Measurements from ENCODE around the gene FKBP8. TPM values are rescaled to one million over a fixed set of nuclear protein-coding genes. Genes with fewer than 3 reads are reported as not detected.

Gene FKBP8
- total RNA-seq, 1 donor from 2014 or later: 250 TPM

DNA sequence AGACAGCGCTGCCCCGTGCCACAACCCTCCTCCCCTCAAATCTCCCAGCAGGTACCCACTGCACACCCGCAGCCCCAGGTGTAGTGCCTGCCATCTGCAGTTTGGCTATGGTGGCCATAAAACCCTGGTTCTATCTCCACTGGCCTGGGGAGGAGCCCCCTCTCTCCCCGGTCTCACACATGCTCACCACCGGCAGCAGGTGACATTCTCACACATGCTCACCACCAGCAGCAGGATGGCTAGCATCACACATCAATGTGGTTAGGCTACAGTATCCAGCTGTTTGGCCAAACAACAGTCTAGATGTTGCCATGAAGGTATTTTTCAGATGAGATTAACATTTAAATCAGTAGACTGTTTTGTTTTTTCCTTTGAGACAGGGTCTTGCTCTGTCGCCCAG, 52.6 kb downstream of the FKBP8 start:
- TF ChIP-seq, protein P1, sequence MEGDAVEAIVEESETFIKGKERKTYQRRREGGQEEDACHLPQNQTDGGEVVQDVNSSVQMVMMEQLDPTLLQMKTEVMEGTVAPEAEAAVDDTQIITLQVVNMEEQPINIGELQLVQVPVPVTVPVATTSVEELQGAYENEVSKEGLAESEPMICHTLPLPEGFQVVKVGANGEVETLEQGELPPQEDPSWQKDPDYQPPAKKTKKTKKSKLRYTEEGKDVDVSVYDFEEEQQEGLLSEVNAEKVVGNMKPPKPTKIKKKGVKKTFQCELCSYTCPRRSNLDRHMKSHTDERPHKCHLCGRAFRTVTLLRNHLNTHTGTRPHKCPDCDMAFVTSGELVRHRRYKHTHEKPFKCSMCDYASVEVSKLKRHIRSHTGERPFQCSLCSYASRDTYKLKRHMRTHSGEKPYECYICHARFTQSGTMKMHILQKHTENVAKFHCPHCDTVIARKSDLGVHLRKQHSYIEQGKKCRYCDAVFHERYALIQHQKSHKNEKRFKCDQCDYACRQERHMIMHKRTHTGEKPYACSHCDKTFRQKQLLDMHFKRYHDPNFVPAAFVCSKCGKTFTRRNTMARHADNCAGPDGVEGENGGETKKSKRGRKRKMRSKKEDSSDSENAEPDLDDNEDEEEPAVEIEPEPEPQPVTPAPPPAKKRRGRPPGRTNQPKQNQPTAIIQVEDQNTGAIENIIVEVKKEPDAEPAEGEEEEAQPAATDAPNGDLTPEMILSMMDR (IDR thresholded peaks at IDR 0.05; ENCODE audit: unreplicated experiment): no peak
- Mint-ChIP-seq H3K9me3 (no peaks in the 10 kb centered on the region), H3K4me1 (peaks cover 19% of the 10 kb centered on the region), H3K27me3 (ENCODE audit: low read depth) (no peaks in the 10 kb centered on the region), H3K27ac (no peak overlapping the region), H3K4me3 (no peak overlapping the region), H3K36me3 (no peaks in the 10 kb centered on the region)
- no peak for DNase-seq (ENCODE audit: low spot score in 2 of 2, unreplicated experiment in 2 of 2)

GRCh38 chr19:18489627-18490184, 53.7 kb downstream of the FKBP8 start:
- H3K36me3 Mint-ChIP-seq: no peaks in the 10 kb centered on the region
- H3K27ac Mint-ChIP-seq: no peak overlapping the region
- TF ChIP-seq, protein P1 (IDR thresholded peaks at IDR 0.05; ENCODE audit: unreplicated experiment): no peak
- H3K4me3 Mint-ChIP-seq: no peak overlapping the region
- no peak for DNase-seq (ENCODE audit: low spot score in 2 of 2, unreplicated experiment in 2 of 2)
- H3K27me3 Mint-ChIP-seq (ENCODE audit: low read depth): no peaks in the 10 kb centered on the region
- peaks cover 19% of the 10 kb centered on the region for H3K4me1 Mint-ChIP-seq
- no peaks in the 10 kb centered on the region for H3K9me3 Mint-ChIP-seq

DNA sequence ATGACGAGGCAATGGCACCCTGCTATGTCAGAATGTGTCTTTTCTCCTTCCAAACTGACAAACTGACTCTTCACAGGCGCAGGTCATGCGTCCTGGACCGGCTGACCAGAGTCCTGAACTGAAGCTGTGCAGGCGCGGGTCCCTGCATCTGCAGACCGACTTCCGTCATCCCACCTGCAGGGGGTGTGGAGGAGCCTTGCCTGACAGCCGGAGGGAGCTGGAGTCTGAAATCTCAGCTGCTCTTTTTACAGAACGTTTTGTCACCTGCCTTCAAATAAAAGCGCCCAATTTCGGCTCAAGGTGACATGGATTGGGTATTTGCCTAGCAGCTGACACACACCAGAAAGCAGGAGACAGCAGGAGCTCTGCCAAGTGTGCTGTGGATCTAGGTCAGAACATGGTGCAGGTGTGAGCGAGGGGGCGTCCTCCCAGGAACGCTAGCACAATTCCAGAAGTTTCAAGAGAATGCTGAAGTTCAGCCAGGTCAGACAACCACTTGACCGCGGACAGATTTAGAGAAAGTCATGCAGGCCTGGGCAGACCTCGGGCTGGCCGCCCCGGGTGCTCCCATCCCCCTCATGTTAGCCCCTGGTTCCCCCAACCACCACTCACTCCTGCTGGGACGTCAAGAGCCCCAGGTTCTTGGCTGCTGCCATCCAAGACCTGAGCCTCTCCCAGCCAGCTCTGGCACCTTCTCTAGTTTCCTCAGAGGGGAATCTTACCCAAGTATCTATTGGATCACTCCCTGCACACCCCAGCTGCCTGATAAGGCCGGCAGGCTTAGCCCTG, 54.3 kb downstream of the FKBP8 start:
- Mint-ChIP-seq H3K36me3 (no peaks in the 10 kb centered on the region), H3K27me3 (ENCODE audit: low read depth) (no peaks in the 10 kb centered on the region), H3K4me1 (peaks cover 19% of the 10 kb centered on the region), H3K27ac (no peak overlapping the region), H3K4me3 (no peak overlapping the region), H3K9me3 (no peaks in the 10 kb centered on the region)
- peak in 1 of 2 experiments; percentile 61 for DNase-seq (ENCODE audit: low spot score in 2 of 2, unreplicated experiment in 2 of 2)
- TF ChIP-seq, protein P1 (IDR thresholded peaks at IDR 0.05; ENCODE audit: unreplicated experiment): no peak

DNA sequence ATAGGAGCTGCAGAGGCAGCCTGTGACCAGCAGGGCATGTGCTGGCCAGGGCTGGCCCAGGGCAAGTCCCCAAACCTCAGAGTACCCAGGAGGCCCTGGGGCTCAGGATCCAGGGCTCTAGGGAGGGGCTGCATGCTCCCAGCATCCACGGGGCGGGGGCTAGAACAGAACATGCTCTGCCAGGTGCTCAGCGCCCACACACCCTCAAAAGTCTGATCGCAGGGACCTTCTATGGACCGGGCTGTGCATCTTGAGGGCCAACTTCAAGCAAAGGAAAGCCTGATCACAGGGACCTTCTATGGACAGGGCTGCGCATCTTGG, 55.0 kb downstream of the FKBP8 start:
- no peaks in the 10 kb centered on the region for H3K27me3 Mint-ChIP-seq (ENCODE audit: low read depth)
- H3K27ac Mint-ChIP-seq: no peak overlapping the region
- H3K4me3 Mint-ChIP-seq: no peak overlapping the region
- H3K4me1 Mint-ChIP-seq: peaks cover 19% of the 10 kb centered on the region
- H3K36me3 Mint-ChIP-seq: no peaks in the 10 kb centered on the region
- DNase-seq (ENCODE audit: low spot score in 2 of 2, unreplicated experiment in 2 of 2): no peak
- TF ChIP-seq, protein P1 (IDR thresholded peaks at IDR 0.05; ENCODE audit: unreplicated experiment): no peak
- H3K9me3 Mint-ChIP-seq: no peaks in the 10 kb centered on the region

DNA sequence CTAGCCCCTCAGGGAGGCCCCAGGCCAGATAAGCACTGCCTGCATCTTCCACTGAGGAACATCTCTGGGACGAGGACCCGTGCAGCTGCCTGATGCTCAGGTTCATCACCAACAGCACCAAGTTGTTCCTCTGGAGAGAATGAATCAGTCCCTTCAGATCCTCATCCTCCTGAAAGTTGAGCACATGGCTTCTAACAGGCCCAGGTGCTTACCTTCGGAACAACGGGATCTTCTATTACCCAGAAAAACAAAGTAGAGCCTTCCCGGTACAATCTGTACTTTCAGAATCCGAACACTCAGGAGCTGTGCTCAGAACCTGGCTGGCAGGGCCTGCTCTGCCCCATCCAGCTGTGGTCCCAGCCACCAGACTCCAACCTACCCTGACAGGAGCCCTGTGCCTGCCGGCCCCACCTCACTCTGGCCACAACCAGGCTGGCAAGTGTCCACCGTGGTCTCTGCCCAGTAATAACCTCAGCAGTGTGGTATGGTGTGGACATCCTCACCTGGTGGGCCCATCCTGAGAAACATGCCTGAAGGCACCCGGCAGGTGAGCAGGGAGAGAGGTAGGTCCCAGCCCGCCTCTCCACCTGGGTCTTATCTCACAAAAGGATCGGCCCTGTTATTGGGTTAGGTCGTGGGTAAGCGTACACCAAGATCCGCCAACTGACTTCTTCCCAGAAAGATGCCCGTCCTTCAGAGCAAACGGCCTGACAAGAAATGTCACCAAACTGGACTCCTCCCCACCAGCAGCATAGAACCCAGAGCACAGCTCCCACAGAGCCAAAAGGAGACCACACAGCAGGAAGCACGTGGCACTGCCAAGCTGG, 55.6 kb downstream of the FKBP8 start:
- no peaks in the 10 kb centered on the region for H3K27me3 Mint-ChIP-seq (ENCODE audit: low read depth)
- H3K27ac Mint-ChIP-seq: no peak overlapping the region
- no peak overlapping the region for H3K4me3 Mint-ChIP-seq
- DNase-seq (ENCODE audit: low spot score in 2 of 2, unreplicated experiment in 2 of 2): no peak
- TF ChIP-seq, protein P1 (IDR thresholded peaks at IDR 0.05; ENCODE audit: unreplicated experiment): no peak
- H3K36me3 Mint-ChIP-seq: no peaks in the 10 kb centered on the region
- H3K9me3 Mint-ChIP-seq: no peaks in the 10 kb centered on the region
- H3K4me1 Mint-ChIP-seq: peaks cover 22% of the 10 kb centered on the region

Data from mesothelial cell of epicardium (in vitro differentiated cells).